WTC11 (cell line): ENCODE measurements around the gene TM2D1.

Experiments
- ATF6 ChIP-seq: sonication (generic); formaldehyde crosslinking; IDR thresholded peaks from 2 replicates; pipeline ENCODE4 v1.8.1; 2023; ENCODE audit warnings: mild to moderate bottlenecking, missing genetic modification reagents
- TF ChIP-seq, protein P1 (sequence below): sonication (generic); formaldehyde crosslinking; IDR thresholded peaks from 2 replicates; pipeline ENCODE4 v1.8.1; 2023; ENCODE audit warnings: mild to moderate bottlenecking, missing genetic modification reagents, moderate library complexity

DNA sequence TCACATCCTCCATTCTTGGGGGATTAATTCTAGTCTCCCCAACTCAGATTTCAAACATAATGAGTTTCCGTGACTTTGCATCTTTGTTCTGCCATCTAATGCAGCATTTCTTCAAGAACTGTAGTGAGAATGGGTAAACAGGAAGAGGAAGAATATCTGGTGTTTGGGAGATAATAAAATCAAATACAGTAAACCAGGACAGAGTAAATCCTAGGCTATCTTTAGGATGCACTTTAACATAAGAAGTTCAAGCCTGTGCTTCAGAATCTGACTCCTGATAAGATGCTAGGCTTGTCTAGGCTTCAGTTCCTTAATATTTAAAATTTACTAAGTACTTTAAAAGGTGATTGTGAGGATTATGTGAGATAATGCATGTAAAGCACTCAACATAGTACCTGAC is 45.2 kb upstream of the TM2D1 start:
- no peak for TF ChIP-seq ATF6
- TF ChIP-seq, protein P1, sequence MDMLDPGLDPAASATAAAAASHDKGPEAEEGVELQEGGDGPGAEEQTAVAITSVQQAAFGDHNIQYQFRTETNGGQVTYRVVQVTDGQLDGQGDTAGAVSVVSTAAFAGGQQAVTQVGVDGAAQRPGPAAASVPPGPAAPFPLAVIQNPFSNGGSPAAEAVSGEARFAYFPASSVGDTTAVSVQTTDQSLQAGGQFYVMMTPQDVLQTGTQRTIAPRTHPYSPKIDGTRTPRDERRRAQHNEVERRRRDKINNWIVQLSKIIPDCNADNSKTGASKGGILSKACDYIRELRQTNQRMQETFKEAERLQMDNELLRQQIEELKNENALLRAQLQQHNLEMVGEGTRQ = no peak
